GM18508 (cell line): Measurements from ENCODE around the gene SLC25A18.

Source experiments
- ATAC-seq: cut with Tn5 transposase; IDR thresholded peaks from one replicate; pipeline ENCODE4 v1.9.1; 2021; ENCODE audit warnings: moderate number of reproducible peaks; ENCODE audit not compliant: insufficient read depth, unreplicated experiment

SLC25A18 gene

GRCh38 chr22:17566776-17567175 is 3.5 kb downstream of the SLC25A18 start:
- ATAC-seq: no peak

GRCh38 chr22:17569971-17570511 is 6.7 kb downstream of the SLC25A18 start:
- no peak for ATAC-seq

DNA sequence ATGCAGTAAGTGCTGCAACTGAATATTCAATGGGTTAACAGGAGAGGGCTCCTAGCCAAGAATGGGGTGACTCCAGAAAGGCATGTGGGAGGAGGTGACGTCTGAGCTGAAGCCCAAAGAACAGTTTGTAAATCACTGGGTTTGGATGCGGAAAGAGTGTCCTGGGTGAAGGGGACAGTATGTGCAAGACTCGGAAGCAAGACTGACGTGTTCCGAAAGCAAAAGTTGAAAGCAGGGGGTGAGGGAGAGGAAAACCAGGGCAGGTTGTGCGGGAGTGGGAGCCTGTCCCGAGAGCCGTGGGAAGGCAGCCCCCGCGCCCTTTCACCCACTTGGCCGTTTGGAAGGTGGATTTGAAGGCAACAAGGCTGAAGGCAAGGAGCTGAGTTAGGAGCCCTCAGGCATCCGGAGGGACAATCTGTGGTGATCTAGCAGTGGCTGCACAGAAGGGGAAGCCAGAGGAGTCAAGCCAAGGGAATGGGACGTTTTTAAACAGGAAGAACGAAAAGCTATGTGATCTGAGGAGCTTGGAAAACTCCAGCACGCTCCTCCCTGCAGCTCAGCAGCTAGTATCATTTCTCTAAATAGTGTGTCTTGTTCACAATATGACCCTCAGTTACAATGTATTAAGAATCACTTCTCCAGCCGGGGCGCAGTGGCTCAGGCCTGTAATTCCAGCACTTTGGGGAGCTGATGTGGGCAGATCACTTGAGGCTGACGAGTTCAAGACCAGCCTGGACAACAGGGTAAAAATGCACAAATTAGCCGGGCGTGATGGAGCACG is 7.7 kb downstream of the SLC25A18 start:
- ATAC-seq: no peak

DNA sequence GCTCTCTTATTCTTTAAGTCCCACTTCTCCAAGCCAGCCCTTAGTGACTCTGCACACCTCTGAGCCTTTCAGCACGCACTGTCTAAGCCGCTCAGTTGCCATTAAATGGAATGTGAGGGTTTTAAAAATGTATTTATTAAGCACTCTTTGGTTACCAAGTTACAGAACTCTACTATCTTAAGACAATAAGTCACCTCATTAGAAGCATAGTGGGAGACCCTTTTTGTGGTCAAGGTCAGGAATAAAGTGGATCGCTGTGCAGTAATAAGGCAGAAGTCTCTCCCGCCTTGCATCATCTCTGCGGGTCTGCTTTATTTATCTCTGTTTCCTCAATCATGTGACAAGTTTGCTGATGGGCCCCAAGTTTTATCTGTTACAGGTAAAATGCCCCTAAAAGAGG is 11.9 kb downstream of the SLC25A18 start:
- ATAC-seq: no peak

GRCh38 chr22:17575681-17576080 is 12.4 kb downstream of the SLC25A18 start:
- no peak for ATAC-seq

- ATAC-seq: no peak
Measured at GRCh38 chr22:17576470-17576869, 13.2 kb downstream of the SLC25A18 start.

DNA sequence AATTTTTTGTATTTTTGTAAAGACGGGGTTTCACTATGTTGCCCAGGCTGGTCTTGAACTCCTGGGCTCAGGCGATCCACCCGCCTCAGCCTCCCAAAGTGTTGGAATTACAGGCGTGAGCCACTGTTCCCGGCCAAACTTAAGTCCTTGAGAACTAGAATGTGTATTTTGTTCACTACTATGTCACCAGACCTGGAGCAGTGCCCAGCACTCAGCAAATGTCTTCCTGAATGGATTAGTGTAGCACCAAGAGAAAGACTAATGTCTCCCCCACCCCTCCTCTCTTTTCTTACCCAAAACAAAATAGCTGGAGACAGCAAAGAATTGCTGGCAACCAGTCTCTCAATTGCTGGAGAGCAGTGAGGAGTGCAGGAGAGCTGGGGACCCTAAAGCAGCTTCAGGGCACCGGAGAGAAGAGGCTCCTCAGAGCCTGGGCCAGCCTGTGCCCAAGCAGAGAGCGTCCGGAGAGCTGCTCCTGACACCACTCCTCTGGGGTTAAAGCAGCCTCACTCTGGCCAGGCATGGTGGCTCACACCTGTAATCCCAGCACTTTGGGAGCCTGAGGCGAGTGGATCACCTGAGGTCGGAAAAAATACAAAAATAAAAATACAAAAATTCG is 14.9 kb downstream of the SLC25A18 start:
- no peak for ATAC-seq

- ATAC-seq: no peak
Measured at GRCh38 chr22:17579535-17579981, 16.3 kb downstream of the SLC25A18 start.

DNA sequence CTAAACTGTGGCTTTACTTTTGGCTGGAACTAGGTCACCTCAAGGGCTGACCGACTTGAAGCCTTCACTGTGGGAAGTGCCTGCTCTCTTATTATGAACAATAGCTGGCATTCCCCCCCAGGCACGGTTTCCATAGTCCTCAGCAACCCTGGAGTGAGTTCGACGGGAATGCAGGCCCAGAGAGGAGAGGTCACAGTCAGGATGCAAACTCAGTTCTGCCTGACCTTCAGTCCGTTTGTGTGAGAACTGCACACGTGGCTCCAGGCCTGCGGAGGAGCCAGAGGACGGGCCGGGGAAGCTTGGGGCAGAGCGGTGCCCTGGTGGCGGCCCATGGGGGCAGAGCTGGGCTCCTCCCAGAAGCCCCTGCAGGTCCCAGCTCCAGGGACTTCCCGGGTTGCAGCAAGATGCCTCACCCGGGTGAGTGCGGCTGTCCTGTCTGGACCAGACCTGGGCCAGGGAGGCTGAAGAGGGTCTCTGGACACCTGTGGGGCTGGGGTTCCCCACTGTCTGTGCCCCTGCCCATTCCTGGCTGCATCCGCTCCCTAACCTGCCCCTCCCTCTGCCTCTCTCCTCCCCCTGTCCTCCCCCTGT is 17.2 kb downstream of the SLC25A18 start:
- no peak for ATAC-seq

- no peak for ATAC-seq
Measured at GRCh38 chr22:17581056-17581455, 17.8 kb downstream of the SLC25A18 start.

DNA sequence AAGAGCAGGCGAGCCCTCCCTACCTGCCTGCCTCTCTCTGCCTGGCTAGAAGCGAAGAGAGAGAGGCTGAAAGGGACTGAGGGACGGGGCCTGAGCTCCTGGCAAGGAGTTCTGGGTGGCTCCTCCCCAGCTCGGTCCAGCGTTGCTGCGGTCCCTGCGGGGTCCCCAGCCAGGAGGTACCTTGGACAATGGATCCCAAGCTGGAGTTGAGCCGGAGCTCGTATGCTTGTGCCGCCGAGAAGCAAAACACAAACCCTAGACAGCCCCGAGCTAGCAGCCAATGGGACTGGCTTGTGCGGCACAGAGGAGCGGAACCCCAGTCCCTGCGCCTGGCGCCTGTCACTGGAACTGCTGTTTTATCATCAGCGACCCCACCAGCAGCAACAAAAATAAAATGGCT is 18.3 kb downstream of the SLC25A18 start:
- no peak for ATAC-seq

GRCh38 chr22:17583151-17583550 is 19.9 kb downstream of the SLC25A18 start:
- ATAC-seq: no peak

DNA sequence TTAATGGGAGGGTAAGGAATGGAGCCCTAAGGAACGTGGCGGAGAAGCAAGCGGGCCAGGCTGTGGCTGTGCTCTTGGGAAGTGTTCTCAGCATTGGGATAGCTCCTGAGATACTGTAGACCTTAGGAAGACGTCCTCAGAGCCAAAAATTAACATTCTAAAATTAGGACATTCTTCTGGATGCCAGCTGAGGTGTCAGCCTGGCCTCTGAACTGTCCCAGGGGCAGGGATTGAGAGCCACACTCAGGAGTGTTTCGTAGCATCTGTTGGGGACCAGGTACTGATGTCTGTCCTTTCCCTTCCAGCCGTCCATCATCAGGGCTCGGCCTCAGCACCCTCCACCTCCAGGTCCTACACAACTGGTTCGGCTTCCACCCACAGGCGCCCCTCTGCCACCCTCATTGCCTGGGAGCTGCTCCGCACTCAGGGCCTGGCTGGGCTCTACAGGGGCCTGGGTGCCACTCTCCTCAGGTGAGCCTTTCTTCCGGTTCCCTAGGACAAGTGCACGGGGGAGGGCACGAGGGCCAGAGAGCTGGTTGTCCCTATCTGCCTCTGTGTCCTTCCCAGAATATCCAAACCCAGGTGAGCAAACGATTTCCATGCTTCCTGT is 23.6 kb downstream of the SLC25A18 start:
- ATAC-seq: no peak

DNA sequence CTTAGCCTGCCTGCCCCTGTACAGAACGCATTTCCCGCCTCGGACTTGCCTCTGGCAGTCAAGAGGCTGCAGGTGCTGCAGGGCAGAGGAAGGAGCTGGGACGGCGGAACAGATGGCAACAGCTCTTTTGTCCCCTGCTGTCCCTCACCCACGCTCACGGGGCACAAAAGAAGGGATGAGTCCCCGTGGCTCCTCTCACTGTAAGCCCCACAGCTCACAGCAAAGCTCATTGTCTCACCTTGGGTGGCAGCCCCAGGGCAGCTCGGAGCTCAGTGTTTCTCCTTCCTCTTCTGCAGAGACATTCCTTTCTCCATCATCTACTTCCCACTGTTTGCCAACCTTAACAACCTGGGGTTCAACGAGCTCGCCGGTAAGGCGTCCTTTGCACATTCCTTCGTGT is 24.3 kb downstream of the SLC25A18 start:
- no peak for ATAC-seq

- no peak for ATAC-seq
Measured at GRCh38 chr22:17588606-17589005, 25.3 kb downstream of the SLC25A18 start.

DNA sequence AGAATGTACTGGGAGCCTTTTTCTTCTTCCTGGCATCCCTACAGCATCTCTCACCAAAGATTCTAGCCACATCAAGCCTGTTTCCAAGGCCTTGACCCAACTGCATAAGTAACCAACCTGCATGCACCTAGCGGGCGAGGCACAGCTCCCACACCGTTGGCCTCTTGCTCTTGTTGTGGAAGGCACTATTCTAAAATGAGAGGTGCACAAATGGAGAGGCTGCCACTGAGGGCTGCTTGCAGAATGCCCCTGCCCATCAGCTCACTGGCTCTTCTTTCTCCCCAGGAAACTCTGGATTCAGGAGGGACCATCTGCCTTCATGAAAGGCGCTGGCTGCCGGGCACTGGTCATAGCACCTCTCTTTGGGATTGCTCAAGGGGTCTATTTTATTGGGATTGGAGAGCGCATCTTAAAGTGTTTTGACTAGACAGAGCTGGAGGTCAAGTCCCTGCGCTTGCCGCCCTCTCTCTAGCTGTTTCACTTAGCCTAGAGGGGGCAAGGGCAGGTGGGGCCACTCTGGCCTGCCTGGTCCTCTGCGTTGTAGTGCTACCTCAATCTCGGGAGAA is 26.6 kb downstream of the SLC25A18 start:
- no peak for ATAC-seq

DNA sequence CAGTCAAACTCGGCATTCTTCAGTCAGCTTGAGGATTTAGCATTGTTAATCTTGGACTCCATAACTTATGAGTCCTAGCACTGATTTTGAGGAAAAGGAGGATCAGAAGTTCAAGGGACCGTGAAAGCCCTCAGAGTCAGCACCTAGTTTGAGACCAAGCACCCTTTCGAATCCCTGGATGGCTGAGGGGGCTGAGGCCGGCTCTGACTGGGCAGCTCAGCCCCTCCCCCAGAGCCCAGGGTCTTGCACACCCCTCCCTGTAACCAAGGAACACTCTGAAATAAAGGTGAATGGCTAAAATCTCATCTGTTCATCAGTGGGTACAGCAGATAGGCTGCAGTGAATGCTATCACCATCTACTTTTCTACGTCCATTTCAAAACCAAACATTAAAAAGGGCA is 27.3 kb downstream of the SLC25A18 start:
- no peak for ATAC-seq

DNA sequence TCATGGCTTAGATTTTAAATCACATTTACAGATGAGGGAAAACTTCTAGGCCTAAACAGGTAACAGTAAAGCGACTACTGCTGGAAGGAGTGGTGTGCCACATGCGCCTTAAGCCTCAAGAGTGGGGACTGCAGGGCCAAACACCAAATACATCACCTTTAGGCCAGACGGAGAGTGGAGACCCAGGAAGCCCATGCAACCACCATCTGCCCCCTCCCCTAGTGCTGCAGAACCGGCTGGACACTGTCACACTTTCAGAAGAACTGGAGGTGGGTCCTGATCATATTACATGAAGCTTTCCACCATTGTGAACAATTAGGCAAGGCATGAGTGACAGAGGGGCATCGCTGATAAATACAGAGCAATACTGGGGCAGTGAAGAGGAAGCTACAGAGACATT is 28.9 kb downstream of the SLC25A18 start:
- no peak for ATAC-seq

DNA sequence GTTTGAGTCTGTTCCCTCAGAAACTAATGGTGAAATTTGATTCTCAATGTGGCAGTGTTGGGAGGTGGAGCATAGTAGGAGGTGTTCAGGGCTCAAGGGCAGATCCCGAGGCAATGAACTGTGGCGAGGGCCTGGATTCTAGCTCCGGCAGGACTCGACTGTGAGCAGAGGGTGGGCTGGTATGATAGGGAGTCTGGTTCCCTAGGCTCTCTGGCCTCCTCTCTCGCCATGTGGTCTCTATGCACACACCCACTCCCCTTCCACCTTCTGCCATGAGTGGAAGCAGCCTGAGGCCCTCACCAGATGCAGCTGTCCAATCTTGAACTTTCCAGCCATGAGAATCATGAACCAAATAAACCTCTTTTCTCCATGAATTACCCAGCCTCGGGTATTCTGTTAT is 32.9 kb downstream of the SLC25A18 start:
- ATAC-seq: no peak

DNA sequence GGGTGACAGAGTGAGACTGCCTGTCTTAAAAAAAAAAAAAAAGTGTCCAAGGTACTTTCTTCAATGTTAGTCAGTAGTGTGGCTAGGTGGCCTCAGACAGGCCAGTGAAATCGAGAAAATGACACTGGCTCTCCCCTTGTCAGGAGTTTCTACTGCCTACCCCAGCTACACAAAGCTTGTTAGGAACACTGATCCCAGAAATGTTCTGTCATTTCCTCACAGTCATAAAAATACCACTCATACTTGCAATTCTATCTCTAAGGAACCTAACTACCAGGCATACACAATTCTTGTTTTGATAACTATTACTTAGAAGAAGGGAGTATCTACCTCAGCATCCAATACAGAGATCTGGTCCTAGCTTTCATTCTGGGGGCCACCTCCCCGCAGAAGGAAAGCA is 33.9 kb downstream of the SLC25A18 start:
- no peak for ATAC-seq

GRCh38 chr22:17598318-17598717 is 35.0 kb downstream of the SLC25A18 start:
- no peak for ATAC-seq
